DOHH2 (cell line): ENCODE measurements around the gene WDR73.

Source experiments
- H3F3A ChIP-seq: fragments of 200-600 bp; sonication (generic), shearing (Covaris generic); 2 replicates; pipeline ENCODE4 v1.6.0; 2016; ENCODE audit warnings: antibody characterized with exemption, mild to moderate bottlenecking; ENCODE audit not compliant: control insufficient read depth, insufficient read depth
- H3K27ac ChIP-seq: fragments of 200-600 bp; sonication (generic); 2 replicates; pipeline ENCODE4 v1.5.1; 2014; ENCODE audit warnings: low read depth, mild to moderate bottlenecking, low read length, moderate library complexity
- H3K27me3 ChIP-seq: fragments of 200-600 bp; sonication (generic); 2 replicates; pipeline ENCODE4 v1.6.1; 2014; ENCODE audit warnings: mild to moderate bottlenecking, low read length, mixed read lengths; ENCODE audit not compliant: control insufficient read depth
- H3K36me3 ChIP-seq: fragments of 200-600 bp; sonication (generic); 2 replicates; pipeline ENCODE4 v1.6.1; 2014; ENCODE audit warnings: mild to moderate bottlenecking, low read length, moderate library complexity, mixed read lengths; ENCODE audit not compliant: control insufficient read depth
- H3K4me1 ChIP-seq: fragments of 200-600 bp; sonication (generic); 2 replicates; pipeline ENCODE4 v1.6.1; 2014; ENCODE audit warnings: mild to moderate bottlenecking, low read length, mixed read lengths; ENCODE audit not compliant: control insufficient read depth
- H3K4me2 ChIP-seq: fragments of 200-600 bp; sonication (generic); 2 replicates; pipeline ENCODE4 v1.6.0; 2014; ENCODE audit warnings: mild to moderate bottlenecking, low read length, moderate library complexity
- H3K4me3 ChIP-seq: fragments of 200-600 bp; sonication (generic); 2 replicates; pipeline ENCODE4 v1.5.1; 2014; ENCODE audit warnings: mild to moderate bottlenecking, low read length, mixed read lengths
- H3K79me2 ChIP-seq: fragments of 200-600 bp; sonication (generic); 2 replicates; pipeline ENCODE4 v1.6.1; 2014; ENCODE audit warnings: mild to moderate bottlenecking, low read length, mixed read lengths; ENCODE audit not compliant: control insufficient read depth
- H3K9me2 ChIP-seq: fragments of 200-600 bp; sonication (generic); replicated peaks from 2 replicates; pipeline ENCODE4 v1.6.1; 2014; ENCODE audit warnings: mild to moderate bottlenecking, low read length, mixed read lengths; ENCODE audit not compliant: control insufficient read depth
- H3K9me3 ChIP-seq: fragments of 200-600 bp; sonication (generic); 2 replicates; pipeline ENCODE4 v1.6.1; 2014; ENCODE audit warnings: antibody characterized with exemption, low read length, mixed read lengths; ENCODE audit not compliant: control insufficient read depth, insufficient read depth
- H4K20me1 ChIP-seq: fragments of 200-600 bp; sonication (generic); 2 replicates; pipeline ENCODE4 v1.6.0; 2014; ENCODE audit warnings: low read depth, mild to moderate bottlenecking, antibody characterized with exemption, low read length, moderate library complexity; ENCODE audit not compliant: control insufficient read depth, insufficient read depth
- CTCF ChIP-seq: fragments of 200-600 bp; sonication (generic); IDR thresholded peaks from one replicate; pipeline ENCODE4 v1.5.1; 2014; ENCODE audit warnings: antibody characterized with exemption, mild to moderate bottlenecking, low read depth, low read length; ENCODE audit not compliant: poor library complexity, severe bottlenecking
- EZH2phosphoT487 ChIP-seq: fragments of 200-600 bp; sonication (generic); IDR thresholded peaks from 2 replicates; pipeline ENCODE4 v1.6.1; 2017; ENCODE audit warnings: borderline replicate concordance, mild to moderate bottlenecking, antibody characterized with exemption, low read length, moderate library complexity, mixed read lengths

Gene WDR73

GRCh38 chr15:84608707-84609284 lies 45.3 kb downstream of the WDR73 start:
- no peaks in the 10 kb centered on the region for H3F3A ChIP-seq
- peaks cover 28% of the 10 kb centered on the region for H3K36me3 ChIP-seq
- no peaks in the 10 kb centered on the region for H3K27me3 ChIP-seq
- H3K9me2 ChIP-seq = no peaks in the 10 kb centered on the region
- no peak overlapping the region for H3K27ac ChIP-seq
- H3K79me2 ChIP-seq = no peaks in the 10 kb centered on the region; the same call in 1 of the 2 replicates
- H3K4me2 ChIP-seq = no peak overlapping the region
- peaks cover 16% of the 10 kb centered on the region for H3K4me1 ChIP-seq
- H3K4me3 ChIP-seq = no peak overlapping the region
- no peak for TF ChIP-seq CTCF
- TF ChIP-seq EZH2phosphoT487 = no peak
- H4K20me1 ChIP-seq = no peaks in the 10 kb centered on the region
- H3K9me3 ChIP-seq = no peaks in the 10 kb centered on the region

- Histone ChIP-seq H3K27me3 (no peaks in the 10 kb centered on the region), H3K79me2 (peaks cover under 1% of the 10 kb centered on the region), H3K36me3 (peaks cover 30% of the 10 kb centered on the region), H3K4me2 (no peak overlapping the region), H3K4me1 (peaks cover 28% of the 10 kb centered on the region), H3F3A (no peaks in the 10 kb centered on the region), H3K27ac (no peak overlapping the region), H3K9me3 (no peaks in the 10 kb centered on the region), H4K20me1 (no peaks in the 10 kb centered on the region), H3K4me3 (no peak overlapping the region), H3K9me2 (no peaks in the 10 kb centered on the region)
- TF ChIP-seq EZH2phosphoT487 (no peak), CTCF (no peak)
Observed at GRCh38 chr15:84606653-84607120, 47.4 kb downstream of the WDR73 start.

- TF ChIP-seq CTCF (no peak), EZH2phosphoT487 (no peak)
- H3F3A ChIP-seq = no peaks in the 10 kb centered on the region
- H3K4me1 ChIP-seq = peaks cover 34% of the 10 kb centered on the region
- H4K20me1 ChIP-seq = no peaks in the 10 kb centered on the region
- no peaks in the 10 kb centered on the region for H3K27me3 ChIP-seq
- H3K36me3 ChIP-seq = peaks cover 30% of the 10 kb centered on the region
- H3K4me3 ChIP-seq = peak overlapping the region; percentile 35
- H3K4me2 ChIP-seq = peak overlapping the region; percentile 40
- no peaks in the 10 kb centered on the region for H3K9me2 ChIP-seq
- H3K27ac ChIP-seq = no peak overlapping the region
- peaks cover 6% of the 10 kb centered on the region for H3K79me2 ChIP-seq
- H3K9me3 ChIP-seq = no peaks in the 10 kb centered on the region
Observed at GRCh38 chr15:84605554-84605882, 48.6 kb downstream of the WDR73 start.
